Esophagus squamous epithelium (tissue), 5 donors: ENCODE measurements around the gene ZBTB2. TPM values are rescaled to one million over a fixed set of nuclear protein-coding genes. Genes with fewer than 3 reads are reported as not detected.
"Not testable (repeated sequence)": the region's sequence is repeated elsewhere in the genome, so short reads cannot be mapped to it uniquely, and the experiment has no call there.

Source experiments
- DNase-seq: peaks from one replicate; lab custom pipeline; 2025; lab: John Stamatoyannopoulos, UW
- H3K27ac ChIP-seq, 4 donors: fragments of 200-600 bp; sonication (generic); one replicate each; pipeline ENCODE4 v1.5.1; 2016 to 2019; ENCODE audit warnings: mild to moderate bottlenecking in 1 of 4
- H3K27me3 ChIP-seq, 4 donors: fragments of 200-600 bp; sonication (generic); 1 replicate in 3 of 4; 2 replicates in 1 of 4; pipeline versions ENCODE4 v1.5.1 to v1.6.0; 2017 to 2021; ENCODE audit warnings: antibody characterized with exemption in 1 of 4
- H3K36me3 ChIP-seq, 3 donors: fragments of 200-600 bp; sonication (generic); one replicate each; pipeline ENCODE4 v1.5.1; 2016 to 2019
- H3K4me1 ChIP-seq, 3 donors: fragments of 200-600 bp; sonication (generic); one replicate each; pipeline ENCODE4 v1.5.1; 2017 to 2019
- H3K4me3 ChIP-seq, 4 donors: fragments of 200-600 bp; sonication (generic); 1 replicate in 3 of 4; 2 replicates in 1 of 4; pipeline ENCODE4 v1.5.1; 2016 to 2019; ENCODE audit warnings: mild to moderate bottlenecking in 2 of 4, moderate library complexity in 1 of 4
- H3K9me3 ChIP-seq, 3 donors: fragments of 200-600 bp; sonication (generic); one replicate each; pipeline ENCODE4 v1.5.1; 2016 to 2019
- POLR2A ChIP-seq, 4 donors: fragments of 450-650 bp; IDR thresholded peaks; one replicate each; pipeline ENCODE4 v1.6.1; 2017; ENCODE audit warnings: antibody characterized with exemption in 4 of 4, mild to moderate bottlenecking in 4 of 4, moderate library complexity in 3 of 4
- WGBS, 2 donors: methylation state at CpG; one replicate each; pipeline ENCODE4 v1.1.5; 2018; 5-methylcytosine and 5-hydroxymethylcytosine counted together
- intact Hi-C: fragments of 100-400 bp; cut with DNase I; formaldehyde crosslinking; loops from one replicate; pipeline ENCODE4 v1.15.0; 2022
- small RNA-seq, 4 donors: library from RNA; depleted of rRNA; stranded (forward); fragments of <200 nt; gene quantifications; one replicate each; pipeline ENCODE3, GENCODE V24; 2016
- total RNA-seq, 4 donors: library from RNA; depleted of rRNA; stranded (reverse); fragments of >200 nt; gene quantifications; one replicate each; pipeline ENCODE4 v1.1.0, GENCODE V29; 2016
- TF ChIP-seq, protein P1 (sequence below), 6 experiments: fragments of 450-650 bp in 4 of 6; fragments of 200-600 bp in 2 of 6; sonication (generic) in 2 of 6; IDR thresholded peaks; one replicate each; pipeline ENCODE4 v1.5.1; 2016 to 2019; ENCODE audit warnings: antibody characterized with exemption in 6 of 6, mild to moderate bottlenecking in 4 of 6, moderate library complexity in 4 of 6
- donor health status: DM: yes; HTN: yes; CAD: no.

ZBTB2 gene
- total RNA-seq, 4 donors from 2014 or later: 4.2 to 11.3 (median 7.4) TPM

DNA sequence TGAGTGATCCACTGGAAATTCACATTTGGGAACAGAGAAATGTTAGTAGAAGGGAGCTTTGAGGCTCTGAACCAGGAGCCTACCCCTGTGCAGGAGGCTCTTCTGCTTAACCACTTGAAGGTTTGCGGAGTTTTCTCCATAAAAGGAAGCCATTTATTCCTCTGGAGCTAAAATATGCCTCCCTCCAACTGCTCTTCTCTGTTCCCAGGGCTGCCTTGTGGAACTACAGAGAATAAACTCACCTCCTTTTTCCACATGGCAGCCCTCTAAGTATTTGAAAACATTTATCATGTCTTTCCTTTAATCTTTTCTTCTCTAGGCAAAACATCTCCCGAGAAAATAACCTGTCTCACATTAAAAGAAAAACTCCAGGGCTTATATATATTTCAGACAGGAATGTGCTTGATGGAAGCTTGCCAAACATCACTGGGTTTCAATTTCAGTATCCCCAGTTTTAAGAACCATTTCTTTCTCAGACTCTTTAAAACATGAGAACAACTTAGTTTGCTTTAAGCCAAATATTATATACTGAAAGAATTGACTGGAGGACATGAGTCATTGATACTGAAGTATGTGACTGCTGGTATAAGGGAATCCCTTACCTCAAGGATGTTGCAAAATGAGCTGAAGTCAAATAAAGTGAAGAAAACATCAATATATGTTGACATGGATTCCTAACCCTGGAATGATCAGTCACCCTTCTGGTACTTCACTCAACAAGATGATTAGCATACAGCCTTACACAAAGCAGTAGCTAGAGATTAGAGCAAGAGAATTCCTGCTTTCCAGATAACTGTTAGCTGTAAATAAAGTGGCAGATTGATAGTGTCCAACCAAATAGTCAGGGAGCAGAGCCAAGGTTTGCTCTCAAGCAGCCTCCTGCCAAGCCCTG, 74.0 kb downstream of the ZBTB2 start:
- peak overlapping the region in 2 of 4 donors; percentile 10 to 16 for H3K27ac ChIP-seq
- peaks cover 0 to 7% (median 0%) of the 10 kb centered on the region in 3 donors for H3K4me1 ChIP-seq
- H3K36me3 ChIP-seq: no peaks in the 10 kb centered on the region
- H3K9me3 ChIP-seq: no peaks in the 10 kb centered on the region
- H3K4me3 ChIP-seq: no peak overlapping the region
- intact Hi-C loops: no loop called here
- H3K27me3 ChIP-seq: no peaks in the 10 kb centered on the region
- WGBS, 2 donors: 46 to 58% methylated on average over 2 of the region's 2 CpGs
- no peak for DNase-seq
- TF ChIP-seq POLR2A (IDR thresholded peaks at IDR 0.05): no peak
- TF ChIP-seq, protein P1, sequence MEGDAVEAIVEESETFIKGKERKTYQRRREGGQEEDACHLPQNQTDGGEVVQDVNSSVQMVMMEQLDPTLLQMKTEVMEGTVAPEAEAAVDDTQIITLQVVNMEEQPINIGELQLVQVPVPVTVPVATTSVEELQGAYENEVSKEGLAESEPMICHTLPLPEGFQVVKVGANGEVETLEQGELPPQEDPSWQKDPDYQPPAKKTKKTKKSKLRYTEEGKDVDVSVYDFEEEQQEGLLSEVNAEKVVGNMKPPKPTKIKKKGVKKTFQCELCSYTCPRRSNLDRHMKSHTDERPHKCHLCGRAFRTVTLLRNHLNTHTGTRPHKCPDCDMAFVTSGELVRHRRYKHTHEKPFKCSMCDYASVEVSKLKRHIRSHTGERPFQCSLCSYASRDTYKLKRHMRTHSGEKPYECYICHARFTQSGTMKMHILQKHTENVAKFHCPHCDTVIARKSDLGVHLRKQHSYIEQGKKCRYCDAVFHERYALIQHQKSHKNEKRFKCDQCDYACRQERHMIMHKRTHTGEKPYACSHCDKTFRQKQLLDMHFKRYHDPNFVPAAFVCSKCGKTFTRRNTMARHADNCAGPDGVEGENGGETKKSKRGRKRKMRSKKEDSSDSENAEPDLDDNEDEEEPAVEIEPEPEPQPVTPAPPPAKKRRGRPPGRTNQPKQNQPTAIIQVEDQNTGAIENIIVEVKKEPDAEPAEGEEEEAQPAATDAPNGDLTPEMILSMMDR (IDR thresholded peaks at IDR 0.05): no peak

DNA sequence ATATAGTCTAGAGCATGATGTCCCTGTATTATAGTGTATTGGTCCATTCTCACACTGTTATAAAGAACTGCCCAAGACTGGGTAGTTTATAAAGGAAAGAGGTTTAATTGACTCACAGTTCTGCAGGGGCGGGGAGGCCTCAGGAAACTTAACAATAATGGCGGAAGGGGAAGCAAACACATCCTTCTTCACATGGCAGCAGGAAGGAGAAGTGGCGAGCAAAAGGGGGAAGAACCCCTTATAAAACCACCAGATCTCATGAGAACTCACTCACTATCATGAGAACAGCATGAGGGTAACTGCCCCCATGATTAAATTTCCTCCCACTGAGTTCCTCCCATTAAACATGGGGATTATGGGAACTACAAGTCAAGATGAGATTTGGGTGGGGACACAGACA, 75.7 kb downstream of the ZBTB2 start:
- 83 to 92% methylated on average over 3 of the region's 3 CpGs for WGBS, 2 donors
- H3K36me3 ChIP-seq, H3K27me3 ChIP-seq, intact Hi-C loops, H3K4me3 ChIP-seq, H3K9me3 ChIP-seq, H3K27ac ChIP-seq, H3K4me1 ChIP-seq, DNase-seq: not testable (repeated sequence)

Small RNA genes within 50 kb of the gene (small RNA-seq; reads per million reads assigned to genes)
- gene RF00019: 0 reads per million in 4 donors

Other genes starting within 250 kb of the ZBTB2 start
- gene AKAP12, start 151.6 kb downstream of the ZBTB2 start, total RNA-seq: 10 to 100 TPM in 2 of 4 donors, 1 to 10 TPM in 2; 1.7 to 66.6 (median 11.4) TPM
- gene RMND1, start 60.6 kb upstream of the ZBTB2 start, total RNA-seq: 10 to 100 TPM in 3 of 4 donors, 1 to 10 TPM in 1; 4.6 to 25.9 (median 15.3) TPM
- gene CCDC170, start 102.5 kb upstream of the ZBTB2 start, total RNA-seq: 1 to 10 TPM in 1 of 4 donors, under 1 TPM in 2, not detected in 1; 0.70 to 3.3 (median 0.95) TPM